GM12878 (cell line): ENCODE measurements around the gene ARSD.

Experiments used
- CEBPB ChIP-seq, 2 experiments: fragments of 150-350 bp in 1 of 2; IDR thresholded peaks; 2 replicates each; pipeline ENCODE4 v1.6.1; 2012 to 2014; ENCODE audit warnings: low read depth in 2 of 2, low read length in 2 of 2, borderline replicate concordance in 1 of 2, inconsistent platforms in 1 of 2
- DPF2 ChIP-seq: fragments of 450-650 bp; IDR thresholded peaks from 2 replicates; pipeline ENCODE4 v1.6.1; 2017; ENCODE audit warnings: mild to moderate bottlenecking
- TF ChIP-seq, protein P1 (sequence below), 3 experiments: IDR thresholded peaks in 2 of 3; conservative IDR thresholded peaks in 1 of 3; 2 replicates each; pipeline ENCODE4 v1.5.1; 2011; ENCODE audit warnings: low read depth in 3 of 3, low read length in 3 of 3, mild to moderate bottlenecking in 3 of 3, control low read depth in 2 of 3, moderate library complexity in 2 of 3, inconsistent platforms in 1 of 3, mixed read lengths in 1 of 3; ENCODE audit not compliant: control insufficient read depth in 2 of 3, insufficient read depth in 1 of 3; ENCODE audit errors: extremely low read depth in 1 of 3

- TF ChIP-seq, protein P1, sequence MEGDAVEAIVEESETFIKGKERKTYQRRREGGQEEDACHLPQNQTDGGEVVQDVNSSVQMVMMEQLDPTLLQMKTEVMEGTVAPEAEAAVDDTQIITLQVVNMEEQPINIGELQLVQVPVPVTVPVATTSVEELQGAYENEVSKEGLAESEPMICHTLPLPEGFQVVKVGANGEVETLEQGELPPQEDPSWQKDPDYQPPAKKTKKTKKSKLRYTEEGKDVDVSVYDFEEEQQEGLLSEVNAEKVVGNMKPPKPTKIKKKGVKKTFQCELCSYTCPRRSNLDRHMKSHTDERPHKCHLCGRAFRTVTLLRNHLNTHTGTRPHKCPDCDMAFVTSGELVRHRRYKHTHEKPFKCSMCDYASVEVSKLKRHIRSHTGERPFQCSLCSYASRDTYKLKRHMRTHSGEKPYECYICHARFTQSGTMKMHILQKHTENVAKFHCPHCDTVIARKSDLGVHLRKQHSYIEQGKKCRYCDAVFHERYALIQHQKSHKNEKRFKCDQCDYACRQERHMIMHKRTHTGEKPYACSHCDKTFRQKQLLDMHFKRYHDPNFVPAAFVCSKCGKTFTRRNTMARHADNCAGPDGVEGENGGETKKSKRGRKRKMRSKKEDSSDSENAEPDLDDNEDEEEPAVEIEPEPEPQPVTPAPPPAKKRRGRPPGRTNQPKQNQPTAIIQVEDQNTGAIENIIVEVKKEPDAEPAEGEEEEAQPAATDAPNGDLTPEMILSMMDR (IDR thresholded peaks at IDR 0.05 in 2 of 3, conservative IDR thresholded peaks at IDR 0.05 in 1 of 3; ENCODE audit: control insufficient read depth in 2 of 3, extremely low read depth in 1 of 3, insufficient read depth in 1 of 3, low read depth in 3 of 3, low read length in 3 of 3): no peak
- TF ChIP-seq DPF2: no peak
- TF ChIP-seq CEBPB (IDR thresholded peaks at IDR 0.05; ENCODE audit: borderline replicate concordance in 1 of 2, low read depth in 2 of 2, low read length in 2 of 2): no peak
These were observed 54.7 kb downstream of the ARSD start for GRCh38 chrX:2874222-2875135.
